Measurements from ENCODE around the gene IRX4.

Gene IRX4

GRCh38 chr5:1891391-1891790 lies 8.7 kb upstream of the IRX4 start:
- no peak for DNase-seq (ENCODE audit: low read depth in 2 of 2)

GRCh38 chr5:1890296-1890695 lies 7.6 kb upstream of the IRX4 start:
- no peak for DNase-seq (ENCODE audit: low read depth in 2 of 2)

- no peak for DNase-seq (ENCODE audit: low read depth in 2 of 2)
These were observed 6.8 kb upstream of the IRX4 start for GRCh38 chr5:1889321-1890065.

GRCh38 chr5:1888541-1889251 lies 6.0 kb upstream of the IRX4 start:
- no peak for DNase-seq (ENCODE audit: low read depth in 2 of 2)

- no peak for DNase-seq (ENCODE audit: low read depth in 2 of 2)
These were observed 5.0 kb upstream of the IRX4 start for GRCh38 chr5:1887588-1888360.

- no peak for DNase-seq (ENCODE audit: low read depth in 2 of 2)
These were observed 4.3 kb upstream of the IRX4 start for GRCh38 chr5:1886846-1887587.

- DNase-seq (ENCODE audit: low read depth in 2 of 2): no peak
These were observed 3.4 kb upstream of the IRX4 start for GRCh38 chr5:1885868-1886845.

- no peak for DNase-seq (ENCODE audit: low read depth in 2 of 2)
These were observed 2.7 kb upstream of the IRX4 start for GRCh38 chr5:1885404-1885755.

GRCh38 chr5:1884678-1885403 lies 2.1 kb upstream of the IRX4 start:
- no peak for DNase-seq (ENCODE audit: low read depth in 2 of 2)

- DNase-seq (ENCODE audit: low read depth in 2 of 2): no peak
These were observed 1.4 kb upstream of the IRX4 start for GRCh38 chr5:1883925-1884677.

GRCh38 chr5:1883120-1883924 lies 597 bp upstream of the IRX4 start:
- no peak for DNase-seq (ENCODE audit: low read depth in 2 of 2)

- no peak for DNase-seq (ENCODE audit: low read depth in 2 of 2)
These were observed 891 bp downstream of the IRX4 start for GRCh38 chr5:1881731-1882336.

GRCh38 chr5:1881098-1881572 lies 1.6 kb downstream of the IRX4 start:
- DNase-seq (ENCODE audit: low read depth in 2 of 2): no peak

GRCh38 chr5:1880377-1881025 lies 2.2 kb downstream of the IRX4 start:
- DNase-seq (ENCODE audit: low read depth in 2 of 2): no peak

- DNase-seq (ENCODE audit: low read depth in 2 of 2): no peak
These were observed 3.1 kb downstream of the IRX4 start for GRCh38 chr5:1879292-1880263.
